ENCODE measurements around the gene PLEKHM3.
"Not testable (repeated sequence)": the region's sequence is repeated elsewhere in the genome, so short reads cannot be mapped to it uniquely, and the experiment has no call there.

Gene PLEKHM3

DNA sequence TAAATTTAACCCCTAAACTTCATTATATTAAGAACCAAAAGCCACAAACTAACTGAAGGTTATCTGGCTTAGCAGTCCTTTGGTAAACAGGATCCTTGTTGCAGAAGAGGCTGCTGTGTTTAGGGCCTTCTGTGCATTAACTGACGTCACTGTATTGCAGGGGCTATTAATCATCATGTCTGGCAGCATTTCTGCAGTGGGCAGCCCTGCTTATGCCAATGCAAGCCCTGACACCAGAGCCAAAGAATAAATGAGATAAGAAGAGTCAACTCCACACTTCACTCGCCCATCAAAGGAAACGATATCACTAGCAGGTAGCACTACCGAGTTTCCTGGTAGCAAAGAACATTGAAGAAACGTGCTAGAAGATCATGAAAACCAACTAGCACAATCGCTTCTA, 110.6 kb downstream of the PLEKHM3 start:
- DNase-seq: no peak

DNA sequence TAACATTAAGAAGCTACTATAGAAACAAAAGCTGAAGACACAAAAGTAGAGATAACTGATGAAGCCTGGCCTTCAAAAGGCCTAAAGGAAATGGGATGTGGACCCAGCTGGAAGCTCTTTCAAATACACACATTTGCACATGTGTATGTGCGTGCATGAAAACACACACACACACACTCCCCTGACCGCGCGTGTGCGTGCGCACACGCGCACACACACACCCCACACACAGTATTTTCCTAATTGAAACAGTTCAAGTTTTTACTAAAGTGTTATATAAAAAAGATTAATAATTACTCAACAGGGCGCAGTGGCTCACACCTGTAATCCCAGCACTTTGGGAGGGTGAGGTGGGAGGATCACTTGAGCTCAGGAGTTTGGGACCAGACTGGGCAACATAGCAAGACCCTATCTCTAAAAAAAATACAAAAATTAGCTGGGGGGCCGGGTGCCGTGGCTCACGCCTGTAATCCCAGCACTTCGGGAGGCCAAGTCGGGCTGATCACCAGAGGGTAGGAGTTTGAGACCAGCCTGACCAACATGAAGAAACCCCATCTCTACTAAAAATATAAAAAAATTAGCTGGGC, 111.5 kb downstream of the PLEKHM3 start:
- DNase-seq: no peak

DNA sequence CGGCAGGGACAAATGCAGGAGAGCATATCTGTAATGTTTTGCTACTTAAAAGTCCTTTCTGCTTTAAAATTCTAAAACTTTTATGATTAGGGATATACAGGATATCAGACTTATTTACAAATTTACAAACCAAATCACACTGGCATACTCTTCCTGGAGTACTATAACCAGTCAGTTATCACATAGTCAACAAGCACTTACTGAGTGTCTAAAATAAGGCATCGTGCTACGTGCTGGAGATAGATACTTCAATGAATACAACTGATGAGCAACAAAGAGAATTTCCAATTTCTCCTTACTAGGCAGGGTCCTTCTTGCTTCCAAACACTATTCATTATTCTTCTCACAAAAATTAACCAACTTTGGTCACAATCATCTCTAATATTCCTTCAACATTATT, 113.5 kb downstream of the PLEKHM3 start:
- no peak for DNase-seq

DNA sequence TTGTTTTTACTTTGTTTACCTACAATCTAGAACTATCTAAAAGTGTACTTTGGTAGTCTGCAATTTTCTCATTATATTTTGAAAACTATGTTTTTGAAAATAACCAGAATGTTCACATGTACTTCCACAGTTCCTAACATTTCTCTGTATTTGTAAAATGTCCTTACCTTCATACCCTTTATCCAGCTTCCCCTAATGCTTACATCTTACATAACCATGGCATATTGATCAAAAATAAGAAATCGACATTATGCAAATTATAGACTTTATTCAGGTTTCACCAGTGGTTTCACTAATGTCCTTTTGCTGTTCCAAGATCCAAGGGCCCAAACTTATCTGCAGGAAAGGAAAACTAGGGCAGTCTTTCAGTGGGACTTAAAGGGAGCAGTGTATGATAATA, 114.1 kb downstream of the PLEKHM3 start:
- DNase-seq: no peak

DNA sequence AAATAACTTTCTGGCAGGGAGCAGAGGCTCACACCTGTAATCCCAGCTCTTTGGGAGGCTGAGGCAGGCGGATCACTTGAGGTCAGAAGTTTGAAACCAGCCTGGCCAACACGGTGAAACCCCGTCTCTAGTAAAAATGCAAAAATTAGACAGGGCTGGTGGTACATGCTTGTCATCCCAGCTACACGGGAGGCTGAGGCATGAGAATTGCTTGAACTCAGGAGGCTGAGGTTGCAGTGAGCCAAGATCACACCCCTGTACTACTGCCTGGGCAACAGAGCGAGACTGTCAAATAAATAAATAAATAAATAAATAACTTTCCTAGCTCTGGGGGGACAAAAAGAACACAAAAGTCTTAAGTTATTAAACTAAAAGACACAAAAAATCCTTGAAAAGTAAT, 118.8 kb downstream of the PLEKHM3 start:
- DNase-seq: not testable (repeated sequence)

DNA sequence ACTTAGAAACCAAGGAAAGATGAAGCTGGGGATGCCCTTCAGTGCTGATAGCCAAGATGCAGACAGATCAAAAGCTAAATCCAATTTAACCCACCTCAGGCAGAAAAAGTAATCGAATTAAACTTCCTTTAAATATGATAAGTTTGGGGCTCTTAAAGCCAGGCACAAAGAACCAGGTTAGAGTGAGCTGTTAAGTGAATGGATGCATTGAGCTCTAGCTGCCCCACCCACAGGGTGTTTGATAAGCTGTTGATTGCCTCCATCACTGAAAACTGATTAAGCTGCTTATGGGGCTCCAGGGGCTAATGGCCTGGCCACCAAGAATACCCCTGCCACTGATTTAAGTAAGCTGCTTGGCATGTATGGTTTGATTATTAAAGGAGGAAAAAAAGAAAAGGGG, 119.8 kb downstream of the PLEKHM3 start:
- DNase-seq: no peak

DNA sequence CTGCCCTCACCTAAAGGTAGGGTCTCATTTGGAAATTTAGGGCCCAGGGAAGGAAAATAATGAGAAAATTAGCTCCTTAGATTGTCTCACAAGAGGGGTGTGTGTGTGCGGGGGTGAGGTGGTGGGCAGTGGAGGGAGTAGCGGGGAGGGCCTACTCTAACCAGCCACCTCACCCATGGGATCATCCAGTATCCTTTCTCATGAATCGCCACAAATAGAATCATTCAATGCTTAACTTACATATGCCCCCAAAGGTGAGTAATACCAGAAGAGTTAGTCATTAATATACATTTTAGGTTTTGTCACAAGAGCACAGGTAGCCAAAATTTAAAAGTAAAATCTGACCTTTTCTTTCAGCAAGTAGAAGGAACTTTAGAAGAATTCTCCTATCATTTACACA, 122.1 kb downstream of the PLEKHM3 start:
- DNase-seq: no peak

DNA sequence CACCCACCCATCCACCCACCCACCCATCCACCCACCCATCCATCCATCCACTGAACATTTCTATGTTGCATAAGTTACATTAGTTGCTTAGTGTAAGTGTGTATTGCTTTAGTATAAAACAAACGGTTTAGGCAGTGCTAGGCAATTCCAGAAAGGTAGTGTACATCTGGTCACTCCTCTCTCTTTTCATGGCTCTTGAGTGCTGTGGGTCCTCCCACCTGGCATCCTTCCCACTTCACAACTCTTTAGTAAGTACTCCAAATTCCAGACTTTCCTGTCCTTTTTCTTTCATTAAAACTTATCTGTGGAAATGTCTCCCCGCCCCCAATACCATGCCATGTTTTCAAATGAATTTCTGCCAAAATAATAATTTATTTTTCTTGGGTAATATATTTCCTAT, 122.5 kb downstream of the PLEKHM3 start:
- no peak for DNase-seq

DNA sequence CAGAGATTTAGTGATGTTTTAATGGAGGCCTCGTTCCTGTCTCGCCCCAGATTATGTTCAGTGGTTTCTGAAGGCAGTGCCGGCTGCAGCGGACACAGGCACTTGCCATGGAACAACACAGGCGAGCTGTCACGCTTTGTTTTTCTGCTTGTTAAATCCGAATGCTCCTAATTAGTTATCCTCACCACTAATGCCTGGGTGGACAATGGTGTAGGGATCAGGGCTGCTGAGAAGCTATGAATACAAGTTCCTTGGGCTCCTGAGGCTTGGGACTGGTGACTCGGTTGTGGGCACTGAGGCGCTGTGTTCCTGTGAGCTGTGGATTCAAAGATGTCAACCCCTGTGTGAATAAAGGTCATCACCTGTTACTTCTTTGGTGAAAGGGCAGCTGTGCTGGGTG, 123.5 kb downstream of the PLEKHM3 start:
- DNase-seq: no peak

DNA sequence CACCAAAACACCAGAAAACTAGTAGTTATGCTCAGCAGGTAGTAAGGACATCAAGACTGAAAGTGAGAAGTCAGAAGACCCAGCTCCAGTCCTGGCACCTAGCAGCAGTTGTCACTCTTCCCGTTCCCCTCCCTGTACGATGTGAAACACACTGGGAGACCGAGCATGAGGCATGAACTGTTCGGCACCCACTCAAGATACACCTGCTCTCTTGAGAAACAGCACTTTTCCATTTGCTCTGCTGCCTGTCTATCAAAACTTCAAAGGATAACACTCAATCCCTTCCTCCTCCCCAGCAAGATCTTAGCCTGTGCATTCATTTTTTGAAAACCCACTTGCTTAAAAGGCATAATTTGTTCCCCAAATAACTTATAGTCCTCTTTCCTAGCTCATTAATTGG, 123.9 kb downstream of the PLEKHM3 start:
- no peak for DNase-seq

DNA sequence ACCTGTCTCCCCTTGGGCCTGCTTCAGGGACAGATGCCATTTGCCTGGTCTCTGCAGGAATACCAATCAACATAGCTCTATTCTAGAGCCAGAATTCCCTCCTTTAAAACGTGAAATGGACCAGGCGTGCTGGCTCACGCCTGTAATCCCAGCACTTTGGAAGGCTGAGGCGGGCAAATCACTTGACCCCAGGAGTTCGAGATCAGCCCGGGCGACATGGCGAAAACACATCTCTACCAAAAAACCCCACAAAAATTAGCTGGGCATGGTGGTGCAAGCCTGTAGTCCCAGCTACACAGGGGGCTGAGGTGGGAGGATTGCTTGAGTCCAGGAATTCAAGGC, 127.0 kb downstream of the PLEKHM3 start:
- DNase-seq: no peak

DNA sequence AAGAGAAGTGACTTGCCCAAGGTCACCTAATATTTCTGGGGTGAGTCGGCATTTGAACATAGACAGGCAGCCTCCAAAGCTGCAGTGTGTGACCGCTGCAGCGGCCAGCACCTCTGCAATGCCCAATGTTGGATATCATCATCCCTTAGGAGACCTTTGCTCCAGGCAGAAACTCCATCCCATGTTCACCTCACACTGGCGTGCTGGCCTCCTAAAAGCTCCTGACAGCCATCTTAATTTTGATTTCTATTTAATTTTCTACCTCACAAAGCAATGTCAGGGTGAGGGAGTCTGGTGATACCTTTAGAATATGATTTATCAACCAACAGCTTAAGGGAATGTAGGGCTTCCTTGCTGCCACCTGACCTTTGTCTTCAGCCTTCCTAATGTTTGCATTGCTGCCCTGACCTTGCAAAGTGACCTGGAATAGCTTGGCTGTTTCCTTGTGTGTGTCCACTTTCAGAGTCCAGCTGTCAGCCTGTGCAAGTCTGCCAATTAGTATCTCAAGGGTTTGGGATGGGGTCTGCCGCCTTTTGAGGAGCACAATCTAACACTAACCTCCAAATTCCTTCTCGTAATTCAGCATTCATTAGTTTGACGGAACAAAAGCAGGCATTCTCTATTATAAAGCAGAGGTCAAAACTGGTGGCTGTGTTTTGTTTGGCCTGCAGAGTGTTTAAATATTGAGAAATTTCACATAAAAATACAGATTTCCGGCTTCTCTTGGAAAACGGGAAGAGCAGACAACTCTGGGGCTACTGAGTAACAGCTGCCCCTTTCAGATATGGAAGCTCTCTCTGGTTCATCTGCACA, 127.6 kb downstream of the PLEKHM3 start:
- DNase-seq: no peak

DNA sequence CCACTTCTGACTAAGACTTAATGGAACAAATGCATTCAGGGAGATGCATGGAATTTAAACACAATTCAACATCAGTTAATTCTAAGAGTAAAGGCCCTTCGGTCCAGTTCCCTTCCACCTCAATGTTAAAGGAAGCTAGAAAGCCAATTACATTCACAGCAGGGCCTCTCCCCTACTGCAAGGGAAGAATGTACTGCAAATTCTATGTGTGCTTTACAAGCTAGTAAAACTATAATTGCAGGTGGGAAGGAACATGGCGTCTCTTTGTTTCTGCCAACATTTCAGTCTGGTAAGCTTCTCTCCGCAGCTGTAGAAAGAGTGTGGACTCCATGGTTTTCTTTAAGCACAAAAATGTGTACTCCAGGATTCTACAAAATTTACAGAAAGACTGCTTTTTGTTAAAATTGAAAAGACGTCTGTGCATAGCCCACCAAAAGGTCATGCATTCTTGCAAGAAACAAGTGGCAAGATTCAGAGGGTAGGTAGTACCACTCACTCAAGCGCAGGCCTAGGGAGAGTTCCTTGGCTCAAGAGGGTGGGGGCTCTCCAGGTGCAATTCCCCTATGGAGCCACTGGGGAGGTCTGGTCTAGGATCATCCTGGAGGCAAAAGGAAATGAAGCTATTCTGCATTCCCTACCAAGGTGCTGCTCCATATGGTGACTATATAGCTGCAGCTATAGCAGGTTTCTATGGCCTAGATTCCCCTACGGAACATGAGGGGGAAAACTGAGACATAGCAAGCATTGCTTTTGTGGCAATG, 128.6 kb downstream of the PLEKHM3 start:
- DNase-seq: no peak

DNA sequence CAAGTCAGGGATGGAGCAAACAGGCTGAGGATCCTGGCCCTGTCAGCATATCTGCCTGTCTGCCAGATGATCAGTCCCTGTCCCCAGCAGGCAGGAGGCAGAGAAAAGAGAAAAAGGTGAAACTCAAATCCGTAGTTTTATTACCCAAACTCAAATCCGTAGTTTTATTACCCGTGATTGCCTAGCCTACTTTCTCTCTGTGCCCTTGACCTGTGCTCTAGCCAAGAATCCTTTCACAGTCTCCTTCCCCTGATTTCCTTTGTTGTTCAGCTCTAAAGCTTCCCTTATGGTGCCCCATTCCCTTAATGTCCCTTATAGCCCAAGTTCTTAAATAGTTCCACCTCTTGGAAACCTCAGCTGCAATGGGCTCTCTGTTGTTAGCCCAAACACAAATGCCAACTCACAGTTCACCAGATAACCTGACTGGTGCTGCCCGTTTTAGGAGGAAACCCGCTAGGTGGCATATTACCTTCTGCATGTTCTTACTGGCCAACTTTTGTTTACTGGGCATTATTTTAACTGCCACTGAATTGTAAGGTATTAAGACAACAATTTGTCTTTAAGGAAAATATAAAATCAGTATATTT, 130.0 kb downstream of the PLEKHM3 start:
- no peak for DNase-seq

DNA sequence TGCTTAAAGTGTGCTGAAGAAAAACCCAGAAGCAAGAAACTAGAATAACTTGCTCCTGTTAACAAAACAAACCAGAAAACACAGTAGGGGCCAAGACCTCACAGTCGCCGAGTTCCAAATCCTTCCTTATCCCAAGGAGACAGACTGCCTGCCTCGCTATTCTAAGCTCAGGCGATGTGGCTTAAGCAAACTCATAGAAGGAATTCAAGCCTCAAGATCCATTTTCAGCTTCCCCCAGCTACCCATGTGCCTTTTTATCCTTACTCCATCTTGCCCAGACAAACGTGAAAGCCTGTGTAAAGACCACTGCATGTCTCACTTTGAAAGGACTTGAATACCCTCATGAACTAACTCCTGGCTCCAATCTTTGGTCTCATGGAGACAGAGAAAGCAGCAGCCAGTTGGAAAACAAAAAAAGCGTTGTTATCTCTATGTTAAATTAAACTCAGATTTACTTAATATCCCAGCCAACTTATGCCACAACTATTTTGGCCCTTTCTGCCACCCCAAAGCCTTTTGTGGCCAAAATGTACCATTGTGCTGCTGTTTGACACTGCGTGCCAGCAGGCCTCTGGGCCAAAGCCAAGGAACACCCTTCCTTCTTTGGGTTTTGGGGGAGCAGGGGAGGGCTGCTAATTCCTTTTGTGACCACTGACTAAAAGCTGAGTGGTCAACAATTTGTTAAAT, 132.5 kb downstream of the PLEKHM3 start:
- no peak for DNase-seq

DNA sequence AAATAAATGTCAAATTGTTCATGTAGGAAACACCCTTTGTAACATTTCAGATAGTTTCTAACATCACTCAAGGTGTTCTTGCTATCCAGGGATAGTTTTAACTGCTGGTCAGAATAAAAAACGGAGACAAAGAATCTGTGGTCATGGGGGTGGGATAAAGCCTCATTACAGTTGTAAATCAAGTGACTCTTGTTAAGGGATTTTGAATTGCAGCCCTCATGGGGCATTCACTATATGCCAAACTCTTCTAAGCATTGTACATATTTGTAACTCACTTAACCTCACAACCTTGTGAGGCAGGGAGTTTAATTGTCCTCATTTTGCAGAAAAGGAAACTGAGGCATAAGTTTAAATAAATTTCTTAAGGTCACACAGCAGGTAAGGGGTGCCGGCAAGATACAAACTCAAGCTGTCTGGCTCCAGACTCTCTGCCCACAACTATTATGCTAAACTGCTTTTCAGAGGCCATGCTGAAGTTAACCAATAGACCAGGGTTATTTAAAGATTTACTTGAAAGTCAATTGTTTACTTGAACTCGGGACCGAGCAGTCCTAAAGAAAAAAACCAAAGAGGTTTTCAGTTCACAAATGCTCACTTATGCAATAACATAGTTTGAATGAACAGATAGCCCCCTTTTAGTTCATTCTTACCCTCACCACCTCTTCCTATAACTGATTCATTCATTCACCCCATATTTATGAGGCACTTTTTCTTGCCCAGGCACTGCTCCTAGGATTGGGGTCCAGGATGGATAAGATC, 134.1 kb downstream of the PLEKHM3 start:
- DNase-seq: no peak

DNA sequence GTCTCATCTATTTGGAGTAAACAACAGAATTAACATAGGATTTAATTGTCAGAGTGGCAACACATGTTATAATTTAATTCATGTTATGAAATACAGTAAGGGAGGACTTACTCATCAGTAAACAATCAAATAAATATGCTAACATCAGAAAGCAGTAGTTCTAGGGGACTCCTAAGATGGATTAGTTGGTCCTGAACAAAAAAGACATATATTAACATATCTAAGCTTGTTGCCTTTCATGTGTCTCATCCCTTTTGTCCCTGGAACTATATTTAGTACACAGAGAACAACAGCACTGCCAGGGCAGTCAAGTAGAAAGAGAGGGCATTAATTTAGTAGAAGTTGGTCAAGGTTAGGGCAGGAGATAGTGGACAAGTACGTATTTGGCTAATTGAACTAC, 137.8 kb downstream of the PLEKHM3 start:
- no peak for DNase-seq

DNA sequence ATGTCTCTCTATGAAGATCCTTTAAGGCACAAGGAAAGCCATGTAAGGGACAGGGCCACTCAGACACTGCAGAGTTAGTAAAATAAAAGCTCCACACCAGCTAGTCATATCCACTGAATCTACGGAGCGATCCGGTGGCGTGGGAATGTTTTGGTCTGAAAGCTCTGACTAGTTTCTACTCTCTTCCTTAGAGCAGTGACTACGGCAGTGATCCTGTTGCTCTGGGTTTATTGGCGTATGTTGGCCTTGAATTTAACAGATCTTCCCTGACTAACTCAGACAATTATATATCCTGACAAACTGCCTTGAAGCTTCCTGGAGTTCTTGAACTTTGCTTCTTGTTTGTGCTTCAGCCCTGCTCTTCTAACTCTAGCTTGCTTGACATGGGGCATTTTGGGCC, 140.3 kb downstream of the PLEKHM3 start:
- DNase-seq: no peak

DNA sequence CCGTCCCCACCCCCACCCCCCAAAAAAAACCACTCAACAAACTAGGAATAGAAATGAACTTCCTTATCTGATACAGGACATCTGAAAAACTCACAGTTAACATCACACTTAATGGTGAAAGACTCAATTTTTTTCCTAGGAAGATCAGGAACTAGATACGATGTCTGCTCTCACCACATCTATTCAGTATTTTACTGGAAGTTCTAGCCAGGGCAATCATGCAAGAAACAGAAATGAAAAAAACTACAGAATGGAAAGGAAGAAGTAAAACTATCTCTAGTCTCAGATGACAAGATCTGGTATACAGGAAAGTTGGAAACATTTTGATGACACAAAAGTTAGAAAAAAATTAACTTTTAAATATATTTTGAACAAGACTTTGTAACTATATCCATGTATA, 141.2 kb downstream of the PLEKHM3 start:
- DNase-seq: no peak

DNA sequence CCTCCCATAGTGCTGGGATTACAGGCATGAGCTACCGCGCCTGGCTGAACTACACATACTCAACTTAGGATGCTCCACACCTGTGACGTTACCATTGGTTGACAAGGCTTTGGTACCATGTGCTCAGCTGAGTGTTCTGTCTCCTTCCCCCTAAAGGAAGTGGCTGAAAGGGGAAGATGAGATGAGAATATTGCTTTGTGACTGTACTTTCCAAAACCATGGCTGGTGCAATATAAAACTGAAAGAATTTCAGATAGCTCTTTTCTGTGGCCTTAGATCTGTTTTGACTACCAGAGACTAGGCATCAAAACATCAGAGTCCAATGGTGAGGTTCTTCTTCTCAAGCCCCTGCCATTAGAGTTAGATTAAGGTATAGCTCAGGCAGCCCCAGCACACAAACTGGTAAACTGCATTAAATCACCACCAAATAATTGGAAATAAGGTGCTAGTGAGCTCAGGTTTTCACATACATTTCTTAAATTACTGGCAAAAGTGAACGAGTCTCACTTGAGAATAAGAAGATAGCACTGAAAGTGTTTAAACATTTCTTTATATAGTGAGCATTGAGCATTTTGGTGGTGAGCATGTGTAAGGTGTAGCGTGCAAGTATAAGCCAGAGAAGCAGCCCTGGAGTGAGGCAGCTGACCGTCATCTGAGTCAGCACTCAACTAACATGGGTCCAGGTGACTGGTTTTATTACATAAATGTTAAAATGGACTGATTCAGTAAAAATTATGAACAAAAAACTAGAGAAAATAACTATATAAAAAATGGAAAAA, 142.1 kb downstream of the PLEKHM3 start:
- DNase-seq: no peak

DNA sequence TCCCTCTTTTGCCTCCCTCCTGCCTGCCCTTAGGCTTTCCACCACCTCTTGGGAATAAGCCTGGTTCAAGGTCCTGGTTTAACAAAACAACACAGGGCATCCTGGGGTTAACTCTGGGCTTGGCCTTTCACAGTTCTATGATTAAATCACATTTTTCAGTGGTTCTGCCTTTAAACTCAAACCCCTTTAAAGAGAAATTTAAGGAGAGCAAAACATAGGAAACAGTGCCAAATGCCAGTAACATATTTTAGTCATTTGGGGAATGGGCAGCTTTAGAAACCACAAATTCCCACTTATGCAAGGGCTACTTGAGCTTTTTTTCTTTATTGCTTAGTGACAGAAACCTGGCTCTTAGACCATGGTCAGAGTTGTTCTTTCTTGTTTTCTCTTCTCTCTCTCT, 143.4 kb downstream of the PLEKHM3 start:
- DNase-seq: no peak

DNA sequence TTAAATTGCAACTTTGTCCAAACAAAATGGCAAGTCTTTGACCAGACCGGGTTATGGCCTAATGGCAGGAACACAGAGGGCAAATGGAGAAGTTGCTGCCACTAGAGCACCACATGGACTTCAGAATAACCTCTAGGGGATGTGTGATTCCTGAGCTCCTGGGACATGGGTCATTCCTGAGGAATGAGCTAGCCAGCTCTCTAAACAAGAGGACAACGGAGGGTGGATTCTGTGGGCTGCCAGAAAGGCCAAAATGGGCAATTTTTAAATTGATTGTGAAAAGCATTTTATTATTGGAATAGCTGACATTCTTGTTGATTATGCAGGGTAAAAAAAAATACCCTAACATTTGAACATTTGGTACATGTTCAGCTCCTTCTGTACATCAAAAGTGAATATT, 145.8 kb downstream of the PLEKHM3 start:
- DNase-seq: no peak
